Measurements from ENCODE around the gene LRRN1.

LRRN1 gene

GRCh38 chr3:3792391-3792790 lies 6.8 kb upstream of the LRRN1 start:
- no peak overlapping the region for H3K4me3 ChIP-seq (ENCODE audit: low read depth, low read length)
- DNase-seq (ENCODE audit: low read depth): no peak
- no peak for TF ChIP-seq CTCF (conservative IDR thresholded peaks at IDR 0.05; ENCODE audit: low read depth, low read length)

GRCh38 chr3:3798631-3799113 lies 559 bp upstream of the LRRN1 start:
- TF ChIP-seq CTCF (conservative IDR thresholded peaks at IDR 0.05; ENCODE audit: low read depth, low read length): no peak
- no peak for DNase-seq (ENCODE audit: low read depth)

GRCh38 chr3:3800080-3800455 lies 837 bp downstream of the LRRN1 start:
- no peak for DNase-seq (ENCODE audit: low read depth)
- H3K4me3 ChIP-seq (ENCODE audit: low read depth, low read length): no peak overlapping the region
- TF ChIP-seq CTCF (conservative IDR thresholded peaks at IDR 0.05; ENCODE audit: low read depth, low read length): no peak

More at GRCh38 chr3:3798631-3799113, 559 bp upstream of the LRRN1 start:
- no peak overlapping the region for H3K4me3 ChIP-seq (ENCODE audit: low read depth, low read length)

- no peak for DNase-seq (ENCODE audit: low read depth)
- TF ChIP-seq CTCF (conservative IDR thresholded peaks at IDR 0.05; ENCODE audit: low read depth, low read length): no peak
- no peak overlapping the region for H3K4me3 ChIP-seq (ENCODE audit: low read depth, low read length)
These were observed 1.7 kb downstream of the LRRN1 start for GRCh38 chr3:3800685-3801493.

- H3K4me3 ChIP-seq (ENCODE audit: low read depth, low read length): no peak overlapping the region
- no peak for DNase-seq (ENCODE audit: low read depth)
- no peak for TF ChIP-seq CTCF (conservative IDR thresholded peaks at IDR 0.05; ENCODE audit: low read depth, low read length)
These were observed 2.2 kb downstream of the LRRN1 start for GRCh38 chr3:3801494-3801841.

- H3K4me3 ChIP-seq (ENCODE audit: low read depth, low read length): no peak overlapping the region
- no peak for TF ChIP-seq CTCF (conservative IDR thresholded peaks at IDR 0.05; ENCODE audit: low read depth, low read length)
- DNase-seq (ENCODE audit: low read depth): no peak
These were observed 2.8 kb downstream of the LRRN1 start for GRCh38 chr3:3802046-3802445.

GRCh38 chr3:3804560-3804959 lies 5.3 kb downstream of the LRRN1 start:
- H3K4me3 ChIP-seq (ENCODE audit: low read depth, low read length): no peak overlapping the region
- DNase-seq (ENCODE audit: low read depth): no peak
- TF ChIP-seq CTCF (conservative IDR thresholded peaks at IDR 0.05; ENCODE audit: low read depth, low read length): no peak
